HG02973 (cell line): ENCODE results near the gene SLC16A14.
"Not testable (repeated sequence)": the region's sequence is repeated elsewhere in the genome, so short reads cannot be mapped to it uniquely, and the experiment has no call there.

Source experiments
- ATAC-seq: cut with Tn5 transposase; IDR thresholded peaks from one replicate; pipeline ENCODE4 v1.9.1; 2021; ENCODE audit warnings: moderate library complexity; ENCODE audit not compliant: unreplicated experiment

SLC16A14 gene, protein sequence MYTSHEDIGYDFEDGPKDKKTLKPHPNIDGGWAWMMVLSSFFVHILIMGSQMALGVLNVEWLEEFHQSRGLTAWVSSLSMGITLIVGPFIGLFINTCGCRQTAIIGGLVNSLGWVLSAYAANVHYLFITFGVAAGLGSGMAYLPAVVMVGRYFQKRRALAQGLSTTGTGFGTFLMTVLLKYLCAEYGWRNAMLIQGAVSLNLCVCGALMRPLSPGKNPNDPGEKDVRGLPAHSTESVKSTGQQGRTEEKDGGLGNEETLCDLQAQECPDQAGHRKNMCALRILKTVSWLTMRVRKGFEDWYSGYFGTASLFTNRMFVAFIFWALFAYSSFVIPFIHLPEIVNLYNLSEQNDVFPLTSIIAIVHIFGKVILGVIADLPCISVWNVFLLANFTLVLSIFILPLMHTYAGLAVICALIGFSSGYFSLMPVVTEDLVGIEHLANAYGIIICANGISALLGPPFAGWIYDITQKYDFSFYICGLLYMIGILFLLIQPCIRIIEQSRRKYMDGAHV

DNA sequence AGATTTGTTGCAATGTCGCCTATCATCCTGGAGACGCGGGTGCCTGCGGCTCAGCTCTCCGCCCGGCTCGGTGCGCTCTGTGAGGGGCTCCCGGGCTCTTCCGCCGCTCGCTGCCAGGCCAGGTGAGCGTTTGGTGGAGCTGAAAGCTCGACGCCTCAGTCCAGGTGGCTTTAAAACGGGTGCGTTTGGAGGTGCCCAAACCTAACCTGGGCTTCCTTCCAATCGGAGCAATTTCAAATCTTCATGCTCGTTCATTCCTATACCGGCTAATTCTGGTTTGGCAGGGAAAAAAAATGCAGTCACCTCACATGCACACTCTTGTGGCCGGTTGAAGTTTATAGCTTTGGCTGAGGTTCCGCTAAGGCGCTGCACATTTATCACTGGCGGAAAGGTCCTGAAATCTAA lies at the start of gene SLC16A14:
SLC16A14 (minus strand) TSS at position 274 of the 405 bp plus-strand sequence. CDS start 9,572 bp downstream, outside the sequence.
- no peak for ATAC-seq

DNA sequence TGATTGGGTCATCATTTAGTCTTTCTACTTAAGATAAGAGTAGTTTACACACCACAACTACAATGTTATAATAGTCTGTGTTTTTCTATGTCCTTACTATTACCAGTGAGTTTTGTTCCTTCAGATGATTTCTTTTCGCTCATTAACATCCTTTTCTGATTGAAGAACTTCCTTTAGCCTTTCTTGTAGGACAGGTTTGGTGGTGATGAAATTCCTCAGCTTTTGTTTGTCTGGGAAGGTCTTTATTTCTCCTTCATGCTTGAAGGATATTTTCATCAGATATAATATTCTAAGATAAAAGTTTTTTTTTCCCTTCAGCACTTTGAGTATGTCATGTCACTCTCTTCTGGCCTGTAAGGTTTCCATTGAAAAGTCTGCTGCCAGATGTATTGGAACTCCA lies 38.0 kb upstream of the SLC16A14 start:
- ATAC-seq, result no peak

DNA sequence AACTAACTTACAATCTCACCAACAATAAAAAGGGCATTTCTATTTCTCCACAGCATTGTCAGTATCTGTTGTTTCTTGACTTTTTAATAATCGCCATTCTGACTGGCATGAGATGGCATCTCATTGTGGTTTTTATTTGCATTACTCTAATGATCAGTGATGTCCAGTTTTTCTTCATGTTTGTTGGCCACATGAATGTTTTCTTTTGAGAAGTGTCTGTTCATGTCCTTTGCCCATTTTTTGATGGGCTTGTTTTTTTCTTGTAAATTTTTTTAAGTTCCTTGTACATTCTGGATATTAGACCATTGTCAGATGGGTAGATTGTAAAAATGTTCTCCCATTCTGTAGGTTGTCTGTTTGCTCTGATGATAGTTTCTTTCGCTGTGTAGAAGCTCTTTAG lies 33.2 kb upstream of the SLC16A14 start:
- not testable (repeated sequence) for ATAC-seq

DNA sequence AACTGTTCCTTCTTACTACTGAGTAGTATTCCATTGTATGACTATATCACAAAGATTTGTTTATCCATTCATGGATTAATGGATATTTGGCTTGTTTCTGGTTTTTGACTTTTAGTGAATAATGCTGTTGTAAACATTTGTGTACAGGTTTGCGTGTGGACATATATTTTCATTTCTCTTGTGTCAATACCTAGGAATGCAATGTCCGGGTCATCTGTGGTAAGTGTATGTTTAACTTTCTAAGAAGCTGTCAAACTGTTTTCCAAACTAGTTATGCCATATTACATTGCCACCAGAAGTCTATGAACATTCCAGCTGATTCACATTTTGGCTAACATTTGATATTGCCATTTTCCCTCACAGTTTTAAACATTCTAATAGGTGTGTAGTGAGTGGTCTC lies 29.1 kb upstream of the SLC16A14 start:
- ATAC-seq, result no peak

DNA sequence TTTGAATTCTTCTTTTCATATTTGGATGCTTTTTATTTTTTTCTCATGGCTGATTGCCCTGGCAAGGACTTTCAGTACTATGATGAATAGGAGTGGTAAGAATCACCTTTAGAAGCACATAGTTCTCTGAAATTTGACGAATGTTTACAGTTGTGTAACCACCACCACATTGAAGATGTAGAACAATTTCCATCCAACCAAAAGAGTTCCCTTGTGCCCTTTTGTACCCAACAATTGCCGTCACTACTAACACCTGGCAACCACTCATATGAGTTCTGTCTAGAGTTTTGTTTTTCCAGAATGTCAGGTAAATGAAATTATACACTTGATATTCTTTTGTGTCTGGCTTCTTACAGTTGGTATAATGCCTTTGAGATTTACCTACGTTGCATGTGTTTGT lies 28.7 kb upstream of the SLC16A14 start:
- no peak for ATAC-seq

DNA sequence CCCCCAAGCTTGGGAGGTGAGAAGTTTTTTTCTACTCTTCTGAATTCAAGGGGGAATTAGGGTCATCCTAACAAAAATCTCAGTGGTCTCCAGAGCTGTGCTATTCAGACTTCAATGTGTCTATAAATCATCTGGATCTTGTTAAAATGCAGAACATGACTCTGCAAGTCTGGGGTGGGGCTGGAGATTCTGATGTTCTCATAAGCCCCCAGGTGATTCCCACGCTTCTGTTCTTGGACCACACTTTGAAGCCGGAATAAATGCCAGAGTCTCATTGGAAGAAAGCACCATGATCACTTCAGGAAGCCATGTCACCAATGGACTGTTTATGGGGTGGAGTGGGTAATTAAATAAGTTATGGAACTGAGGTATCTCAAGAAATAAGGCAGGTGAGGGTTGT lies 22.2 kb upstream of the SLC16A14 start:
- ATAC-seq, result no peak

DNA sequence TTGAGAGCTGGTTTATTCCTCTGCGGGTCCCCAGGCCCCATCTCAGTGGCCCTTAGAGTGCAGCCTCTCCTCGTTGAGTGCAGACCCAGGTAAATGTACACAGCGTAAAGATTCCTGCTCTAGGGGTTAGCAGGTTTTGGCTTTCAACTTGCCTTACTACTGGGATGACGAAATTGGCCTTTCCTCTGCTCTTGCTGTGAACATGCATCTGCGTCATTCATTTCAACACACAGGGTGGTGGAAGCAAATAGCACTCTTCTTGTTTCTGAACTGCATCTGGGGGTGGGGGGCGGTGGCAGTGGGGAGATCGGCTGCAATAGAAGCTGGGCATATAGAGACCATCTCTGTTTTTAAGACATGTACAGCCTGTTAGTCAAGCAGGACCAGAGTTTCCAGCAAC lies 16.5 kb upstream of the SLC16A14 start:
- ATAC-seq, result no peak

DNA sequence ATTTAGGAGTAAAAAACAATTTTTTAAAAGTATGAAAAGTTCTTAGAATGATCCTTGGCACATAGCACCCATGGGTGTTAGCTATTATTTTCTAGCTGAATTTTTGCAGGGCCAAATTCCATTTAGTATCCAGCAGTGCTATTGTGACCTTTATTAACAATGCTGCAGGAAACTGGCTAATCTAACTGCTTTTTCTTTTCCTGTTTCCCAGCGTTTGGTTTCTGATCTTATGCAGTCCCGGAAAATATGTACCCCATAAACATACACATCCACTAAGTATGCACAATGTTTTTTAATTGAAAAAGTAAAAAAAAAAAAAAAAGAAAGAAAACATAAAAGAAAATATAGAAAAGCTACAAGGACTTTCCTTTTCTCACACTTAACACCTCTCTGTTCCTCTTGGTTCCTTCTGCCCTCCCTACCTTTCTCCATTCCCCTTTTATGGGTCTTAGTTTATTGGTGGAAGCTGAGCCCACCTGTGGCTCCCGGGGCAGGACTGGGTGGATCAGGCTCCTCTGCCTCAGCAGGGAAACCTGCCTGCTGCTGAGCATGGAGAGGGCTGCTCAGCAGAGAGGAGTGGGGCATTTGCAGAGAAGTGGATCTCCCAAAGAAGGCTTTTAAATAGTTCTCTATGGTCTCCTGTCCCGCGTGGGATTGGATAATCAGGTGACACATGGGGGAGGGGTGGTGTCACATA lies 9.3 kb upstream of the SLC16A14 start:
- no peak for ATAC-seq

DNA sequence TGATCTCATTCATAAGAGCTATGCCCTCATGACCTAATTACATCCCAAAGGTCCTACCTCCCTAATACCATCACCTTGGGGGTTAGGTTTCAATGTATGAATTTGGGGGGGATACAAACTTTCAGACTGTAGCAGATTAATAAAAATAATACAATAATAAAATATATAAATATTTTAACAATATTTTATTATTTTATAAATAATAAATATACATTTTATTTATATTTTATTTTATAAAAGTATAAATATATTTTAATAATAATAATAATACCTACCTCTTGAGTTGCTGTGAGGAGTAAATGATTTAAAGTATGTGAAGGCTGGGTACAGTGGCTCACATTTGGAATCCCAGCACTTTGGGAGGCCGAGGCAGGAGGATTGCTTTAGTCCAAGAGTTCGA lies 8.1 kb upstream of the SLC16A14 start:
- ATAC-seq, result no peak

DNA sequence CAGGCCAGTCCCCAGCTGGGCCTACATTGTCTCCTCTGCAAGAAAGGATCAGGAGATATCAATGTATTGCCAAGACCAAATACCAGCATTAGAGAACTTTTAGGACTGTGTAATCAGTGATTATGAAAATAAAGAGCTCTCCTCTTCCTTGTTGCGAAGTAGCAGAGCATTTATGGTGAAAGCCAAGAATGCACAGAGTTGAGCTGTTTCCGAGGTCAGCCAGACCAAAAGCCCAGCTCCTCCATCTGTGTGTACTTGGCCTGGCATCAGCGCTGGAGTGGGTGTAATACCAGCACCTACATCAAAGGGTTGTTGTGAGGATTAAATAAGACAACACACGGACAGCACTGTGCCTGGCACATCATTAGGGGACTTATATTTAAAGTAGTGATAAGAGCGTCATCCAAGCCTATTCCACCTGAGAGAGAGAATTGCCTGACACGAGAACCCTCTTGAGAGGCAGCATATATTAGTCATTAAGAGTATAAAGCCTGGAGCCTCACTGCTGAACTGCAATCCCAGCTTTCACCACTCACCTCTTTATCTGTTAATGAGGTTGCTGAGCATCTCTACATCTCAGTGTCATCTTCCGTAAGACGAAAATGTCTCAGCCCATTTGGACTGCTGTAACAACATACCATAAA lies 7.4 kb upstream of the SLC16A14 start:
- ATAC-seq, result no peak

DNA sequence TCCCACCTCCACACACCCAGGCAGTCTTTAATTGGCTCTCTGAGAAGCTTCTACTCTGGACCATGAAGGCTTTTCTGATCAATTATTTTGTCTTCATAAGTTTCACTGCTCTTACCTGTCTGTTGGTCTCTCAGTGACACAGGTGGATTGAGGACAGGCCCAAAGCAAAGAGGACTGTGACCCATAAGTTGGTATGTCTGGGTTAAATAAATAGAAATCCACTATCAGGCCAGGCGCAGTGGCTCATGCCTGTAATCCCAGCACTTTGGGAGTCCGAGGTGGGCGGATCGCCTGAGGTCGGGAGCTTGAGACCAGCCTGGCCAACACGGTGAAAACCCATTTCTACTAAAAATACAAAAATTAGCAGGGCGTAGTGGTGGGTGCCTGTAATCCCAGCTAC lies 2.7 kb upstream of the SLC16A14 start:
- no peak for ATAC-seq

DNA sequence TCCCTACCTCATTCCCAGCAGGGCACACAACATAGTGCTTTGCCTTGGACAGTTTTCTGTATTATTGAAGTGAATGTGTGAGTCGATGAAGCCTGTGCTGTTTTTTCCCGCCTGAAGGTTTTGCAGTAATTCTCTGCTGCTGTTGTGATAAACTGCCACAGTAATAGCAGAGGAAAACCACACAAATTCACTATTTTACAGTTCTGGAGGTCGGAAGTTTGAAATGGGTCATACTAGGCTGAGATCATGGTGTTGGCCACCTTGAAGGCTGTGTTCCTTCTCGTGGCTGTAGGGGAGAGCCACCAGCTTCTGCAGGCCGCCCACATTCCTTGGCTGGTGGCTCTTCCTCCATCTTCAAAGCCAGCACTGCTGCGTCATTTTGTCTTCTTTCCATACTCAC lies 678 bp upstream of the SLC16A14 start:
- no peak for ATAC-seq

DNA sequence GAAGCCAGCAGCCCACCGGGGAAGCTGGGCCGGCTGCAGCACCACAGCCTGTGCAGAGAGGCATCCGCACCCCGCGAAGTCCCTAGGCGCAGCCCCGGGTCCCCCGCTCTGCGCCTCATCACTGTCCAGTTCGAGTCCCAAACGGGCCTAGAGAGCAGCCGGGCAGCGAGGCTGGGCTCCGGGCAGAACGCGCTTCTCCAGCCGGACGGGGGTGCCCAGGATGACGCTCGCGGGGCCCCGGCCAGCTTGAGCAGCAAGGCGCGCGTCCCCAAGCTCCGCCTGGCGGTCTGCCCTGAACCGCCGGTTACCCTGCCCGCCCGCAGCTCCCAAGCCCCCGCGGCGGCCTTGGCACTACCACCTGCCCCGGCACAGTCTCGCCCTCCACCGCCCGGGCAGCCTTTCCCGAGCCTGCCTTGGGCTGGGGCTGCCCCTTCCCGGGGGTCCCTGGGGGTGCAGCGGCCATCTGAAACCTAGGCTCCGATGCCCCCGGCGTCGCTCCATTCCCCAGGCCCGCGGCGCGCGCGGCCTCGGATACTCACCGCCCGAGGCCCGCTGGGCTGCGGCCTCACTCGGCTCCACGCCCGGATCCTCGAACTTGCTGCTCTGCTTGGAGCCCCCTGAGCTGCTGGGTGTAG lies 591 bp downstream of the SLC16A14 start:
- ATAC-seq, result no peak

DNA sequence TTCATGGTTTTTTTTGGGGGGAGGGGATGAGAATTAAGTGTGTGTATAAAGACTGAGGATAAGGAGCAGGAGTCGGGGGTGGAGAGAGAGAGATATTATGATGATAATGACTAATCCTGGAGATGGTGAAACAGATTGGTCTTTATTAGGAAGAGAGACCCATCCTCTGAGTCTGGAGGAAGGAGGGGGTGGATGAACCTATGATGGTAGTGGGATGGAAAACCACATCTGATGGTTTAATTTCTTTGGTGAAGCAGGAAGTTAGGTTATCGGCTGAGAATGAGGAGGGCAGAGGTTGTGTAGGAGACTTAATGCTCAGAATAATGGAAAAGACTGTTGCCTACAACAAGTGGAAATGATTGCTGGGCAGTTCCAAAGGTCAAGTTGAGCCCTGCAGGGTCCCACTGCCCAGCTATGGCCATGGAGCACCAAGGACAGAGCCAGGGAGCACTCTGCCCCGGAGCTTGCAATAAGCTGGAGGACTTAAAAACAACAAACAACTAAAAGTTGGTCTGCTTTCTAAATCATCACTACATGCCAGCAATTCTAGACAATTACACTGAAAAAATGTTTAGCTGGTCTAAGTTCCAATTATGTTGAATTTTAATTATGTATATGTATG lies 7.9 kb downstream of the SLC16A14 start:
- ATAC-seq, result no peak

DNA sequence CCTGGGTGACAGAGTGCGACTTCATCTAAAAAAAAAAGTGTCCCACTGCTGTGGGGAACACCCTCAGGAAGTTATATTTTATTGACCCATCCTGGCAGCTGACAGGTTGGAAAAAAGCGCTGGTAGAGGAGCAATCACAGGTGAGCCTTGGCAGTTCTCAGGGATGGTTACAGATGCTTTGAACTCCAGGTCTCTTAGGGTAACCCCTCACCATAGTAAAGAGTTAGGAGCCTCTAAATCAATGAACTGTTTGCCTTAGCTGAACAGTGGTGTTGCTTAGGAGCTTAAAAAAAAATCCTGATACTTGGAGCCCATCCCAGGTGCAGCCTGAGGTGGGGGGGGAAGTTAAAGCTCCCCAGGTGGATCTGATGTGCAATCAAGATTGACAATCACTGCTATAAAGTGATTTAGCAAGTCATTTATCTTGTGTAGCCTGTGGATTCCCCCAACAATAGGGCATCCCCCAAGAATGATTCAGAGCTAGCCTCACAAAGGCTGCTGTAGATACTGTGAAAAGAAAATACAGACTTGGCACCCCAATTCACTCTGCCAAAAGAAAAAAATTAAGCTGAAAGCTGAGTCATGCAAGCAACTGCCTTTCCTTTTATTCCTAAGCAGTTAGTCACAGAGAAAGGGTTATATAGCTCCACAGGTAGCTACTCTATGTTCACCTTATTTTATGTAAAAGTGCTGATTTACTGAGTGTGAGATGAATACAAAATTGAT lies 14.8 kb downstream of the SLC16A14 start:
- no peak for ATAC-seq

DNA sequence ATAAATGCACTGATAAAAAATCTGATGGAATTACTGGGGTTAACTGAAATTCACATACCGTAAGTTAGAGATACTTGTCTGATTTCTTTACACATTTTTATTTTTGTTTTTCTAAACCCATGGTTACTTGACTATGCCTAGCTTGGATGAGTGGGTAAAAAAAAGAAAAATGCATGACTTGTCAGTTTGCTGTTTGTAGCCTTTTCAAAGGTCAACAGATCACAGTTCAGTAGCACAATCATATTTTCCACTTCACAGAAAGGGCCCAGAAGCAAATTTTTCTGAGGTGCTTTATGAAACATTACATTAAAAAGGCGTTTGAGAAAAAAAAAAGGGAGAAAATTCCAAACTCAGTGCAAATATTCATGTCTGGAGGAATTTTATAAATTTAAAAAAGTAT lies 16.4 kb downstream of the SLC16A14 start:
- no peak for ATAC-seq

DNA sequence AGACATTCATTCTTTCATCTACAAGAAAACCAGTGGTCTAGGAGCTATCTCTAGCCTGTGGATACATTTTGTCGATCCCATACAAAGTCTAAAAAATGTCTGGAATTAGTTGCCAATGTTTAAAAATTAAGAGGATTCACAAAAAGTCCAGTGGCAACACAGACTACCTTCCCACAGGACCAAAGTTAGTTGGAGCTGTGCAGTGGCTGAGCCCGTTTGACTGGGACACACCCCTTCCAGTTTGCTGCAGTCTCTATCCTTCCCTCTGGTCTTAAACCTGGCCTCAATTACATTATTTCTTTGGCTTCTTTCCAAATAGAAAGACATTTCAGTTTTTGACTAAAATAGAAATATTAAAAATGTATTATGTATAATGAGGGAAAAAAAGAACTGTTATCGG lies 18.6 kb downstream of the SLC16A14 start:
- ATAC-seq, result no peak

DNA sequence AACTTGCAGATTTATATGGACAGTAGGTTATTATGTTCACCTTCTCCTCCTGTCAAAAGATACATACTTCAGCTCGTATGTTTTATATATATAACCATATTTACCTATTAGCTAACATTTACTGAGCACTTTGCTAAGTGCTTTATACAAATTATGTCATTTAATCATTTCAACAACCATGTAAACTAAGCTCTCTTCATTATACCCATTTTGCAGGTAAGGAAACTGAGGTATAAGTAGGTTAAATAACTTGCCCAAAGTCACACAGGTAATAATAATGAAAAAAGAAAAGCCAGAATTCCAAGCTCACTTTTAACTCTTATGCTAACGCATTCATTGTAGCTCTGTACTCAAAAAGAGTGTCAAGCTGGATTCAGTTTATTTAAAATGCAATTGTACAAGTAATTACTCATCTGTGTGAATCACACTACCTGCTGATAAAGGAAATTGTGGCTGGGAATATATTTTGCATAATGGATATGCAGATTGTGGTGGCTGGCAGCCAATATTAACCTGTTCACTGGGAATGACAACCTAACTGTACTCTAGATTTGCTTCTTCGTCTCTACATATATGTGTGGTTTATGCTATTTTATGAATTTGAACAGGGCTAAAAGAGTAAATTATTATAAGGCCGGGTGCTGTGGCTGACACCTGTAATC lies 20.6 kb downstream of the SLC16A14 start:
- no peak for ATAC-seq

DNA sequence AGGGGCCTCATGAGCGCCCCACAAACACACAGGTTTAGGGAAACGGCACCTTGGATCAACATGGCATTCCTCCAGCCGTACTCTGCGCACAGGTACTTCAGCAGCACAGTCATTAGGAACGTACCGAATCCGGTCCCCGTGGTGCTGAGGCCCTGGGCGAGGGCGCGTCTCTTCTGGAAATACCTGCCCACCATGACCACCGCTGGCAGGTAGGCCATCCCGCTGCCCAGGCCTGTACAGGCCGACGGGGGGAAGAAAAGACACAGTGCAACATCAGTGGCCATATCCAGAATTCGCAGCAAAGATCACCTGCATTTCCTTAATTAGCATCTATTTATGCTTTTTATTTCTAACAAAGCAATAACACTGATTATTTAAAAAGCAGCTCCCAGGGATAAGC lies 22.2 kb downstream of the SLC16A14 start:
- no peak for ATAC-seq

DNA sequence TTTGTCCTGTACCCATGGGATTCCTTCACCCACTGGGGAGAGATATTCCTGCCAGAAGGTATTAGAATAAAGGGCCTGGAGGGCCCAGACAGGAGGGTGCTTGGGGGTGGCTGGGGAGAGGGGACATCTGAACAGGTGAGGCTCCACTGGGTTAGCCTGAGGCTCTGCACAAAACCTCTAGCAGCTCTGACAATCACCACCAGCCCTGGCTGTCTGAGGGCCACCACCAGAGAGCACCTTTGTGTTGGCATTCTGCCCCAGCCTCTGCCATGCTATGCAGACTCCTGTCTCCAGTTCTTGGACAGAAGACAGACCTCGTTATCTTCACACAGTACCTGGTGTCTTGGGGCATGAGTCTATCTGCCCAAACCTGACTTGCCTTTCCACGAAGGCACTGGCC lies 25.3 kb downstream of the SLC16A14 start:
- no peak for ATAC-seq
